Adrenal gland (tissue), 12 donors: ENCODE data around the gene RELL2. TPM values are rescaled to one million over a fixed set of nuclear protein-coding genes. Genes with fewer than 3 reads are reported as not detected.

ENCODE experiments used
- DNase-seq, 7 donors: peaks; one replicate each; pipeline ENCODE4 v3.0.0-alpha.2; 2019 to 2020
- H3K27ac ChIP-seq, 5 donors: fragments of 200-600 bp; sonication (generic) in 4 of 5; 1 replicate in 3 of 5; 2 replicates in 2 of 5; pipeline versions ENCODE4 v1.5.1 to v1.8.0; 2016 to 2020; ENCODE audit warnings: mild to moderate bottlenecking in 1 of 5
- H3K27me3 ChIP-seq: fragments of 200-600 bp; 2 replicates; pipeline ENCODE4 v1.8.0; 2021
- H3K36me3 ChIP-seq, 2 donors: fragments of 200-600 bp; replicated peaks in 1 of 2; 1 replicate in 1 of 2; 2 replicates in 1 of 2; pipeline versions ENCODE4 v1.5.1 to v1.8.0; 2018 to 2022
- H3K4me1 ChIP-seq, 2 donors: fragments of 200-600 bp; replicated peaks in 1 of 2; 1 replicate in 1 of 2; 2 replicates in 1 of 2; pipeline versions ENCODE4 v1.5.1 to v1.8.0; 2018 to 2021
- H3K4me3 ChIP-seq, 4 donors: fragments of 200-600 bp; sonication (generic) in 3 of 4; one replicate each; pipeline ENCODE4 v1.5.1; 2016 to 2018
- H3K9me3 ChIP-seq, 3 donors: fragments of 200-600 bp; sonication (generic) in 1 of 3; replicated peaks in 1 of 3; 1 replicate in 2 of 3; 2 replicates in 1 of 3; pipeline versions ENCODE4 v1.5.1 to v1.8.0; 2016 to 2021
- POLR2A ChIP-seq, 2 donors: fragments of 450-650 bp; IDR thresholded peaks; one replicate each; pipeline ENCODE4 v1.6.1; 2017; ENCODE audit warnings: antibody characterized with exemption in 2 of 2, mild to moderate bottlenecking in 2 of 2, moderate library complexity in 1 of 2
- WGBS, 4 donors: extraction: QIAGEN DNeasy Blood & Tissue Kit in 2 of 4; methylation state at CpG; one replicate each; pipeline versions ENCODE4 v1.1.5 to v1.1.7; 2013 to 2017; 5-methylcytosine and 5-hydroxymethylcytosine counted together
- intact Hi-C, 2 donors: fragments of 100-400 bp; cut with DNase I; formaldehyde crosslinking; loops; one replicate each; pipeline versions ENCODE4 v1.14.1 to v1.15.0; 2022 to 2023
- polyA plus RNA-seq, 3 donors: library from polyadenylated mRNA; stranded (reverse); fragments of 200-250 nt in 2 of 3; fragments of 350-450 nt in 1 of 3; fragmentation: Illumina TruSeq in 1 of 3; extraction: RNeasy Lipid Tissue Mini Kit (QIAGEN cat#74804) in 1 of 3; gene quantifications; one replicate each; pipeline ENCODE4 v1.2.3, GENCODE V29; 2013 to 2014
- total RNA-seq, 9 donors: library from RNA; depleted of rRNA in 4 of 9; stranded (reverse); fragments of >200 nt in 4 of 9; fragments of 120-200 nt in 1 of 9; fragmentation: NEBNext Ultra II Directional in 1 of 9; extraction: Animal tissue kit (Norgen Biotek cat#: 25700) in 1 of 9; gene quantifications; one replicate each; pipeline versions ENCODE4 v1.1.0 to v1.2.4, GENCODE V29; 2013 to 2023
- TF ChIP-seq, protein P1 (sequence below), 6 experiments: fragments of 450-650 bp in 4 of 6; fragments of 200-600 bp in 2 of 6; sonication (generic) in 1 of 6; IDR thresholded peaks; 1 replicate in 5 of 6; 2 replicates in 1 of 6; pipeline versions ENCODE4 v1.5.1 to v1.8.0; 2016 to 2021; ENCODE audit warnings: antibody characterized with exemption in 6 of 6, mild to moderate bottlenecking in 2 of 6, moderate library complexity in 1 of 6
- donor health status: healthy with polysubstance abuse.
- donor health status: Bipolar disorder and iron deficiency.
- donor health status: DM: yes; HTN: yes; CAD: no.
- donor health status: DM: no; HTN: no; CAD: no.
- donor health status: DM: no; HTN: no; CAD: no.
- donor health status: DM: yes; HTN: yes; CAD: no.

The RELL2 gene
- total and polyA plus RNA-seq, 12 donors, result 2.3 to 37.6 (median 7.7) TPM

DNA sequence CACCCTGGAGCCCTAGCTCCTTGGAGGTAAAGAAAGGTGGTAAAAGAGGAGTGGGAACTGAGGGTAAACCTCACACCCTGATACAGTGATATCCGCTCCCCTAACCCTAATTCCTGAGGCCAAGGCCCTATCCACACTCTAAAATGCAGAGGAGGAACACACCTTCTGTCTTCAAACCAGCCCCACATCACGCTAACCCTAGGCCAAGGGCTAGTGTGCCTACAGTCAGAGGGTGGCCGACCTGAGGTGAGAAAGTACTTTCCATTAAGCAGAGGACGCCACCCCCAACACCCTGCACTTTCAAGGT lies 738 bp upstream of the RELL2 start:
- no peaks in the 10 kb centered on the region for H3K36me3 ChIP-seq
- no peak for TF ChIP-seq POLR2A (IDR thresholded peaks at IDR 0.05)
- TF ChIP-seq, protein P1, sequence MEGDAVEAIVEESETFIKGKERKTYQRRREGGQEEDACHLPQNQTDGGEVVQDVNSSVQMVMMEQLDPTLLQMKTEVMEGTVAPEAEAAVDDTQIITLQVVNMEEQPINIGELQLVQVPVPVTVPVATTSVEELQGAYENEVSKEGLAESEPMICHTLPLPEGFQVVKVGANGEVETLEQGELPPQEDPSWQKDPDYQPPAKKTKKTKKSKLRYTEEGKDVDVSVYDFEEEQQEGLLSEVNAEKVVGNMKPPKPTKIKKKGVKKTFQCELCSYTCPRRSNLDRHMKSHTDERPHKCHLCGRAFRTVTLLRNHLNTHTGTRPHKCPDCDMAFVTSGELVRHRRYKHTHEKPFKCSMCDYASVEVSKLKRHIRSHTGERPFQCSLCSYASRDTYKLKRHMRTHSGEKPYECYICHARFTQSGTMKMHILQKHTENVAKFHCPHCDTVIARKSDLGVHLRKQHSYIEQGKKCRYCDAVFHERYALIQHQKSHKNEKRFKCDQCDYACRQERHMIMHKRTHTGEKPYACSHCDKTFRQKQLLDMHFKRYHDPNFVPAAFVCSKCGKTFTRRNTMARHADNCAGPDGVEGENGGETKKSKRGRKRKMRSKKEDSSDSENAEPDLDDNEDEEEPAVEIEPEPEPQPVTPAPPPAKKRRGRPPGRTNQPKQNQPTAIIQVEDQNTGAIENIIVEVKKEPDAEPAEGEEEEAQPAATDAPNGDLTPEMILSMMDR (IDR thresholded peaks at IDR 0.05), result no peak
- no peak for DNase-seq
- intact Hi-C loops, result no loop called here
- peaks cover 25 to 55% of the 10 kb centered on the region in 2 donors for H3K4me1 ChIP-seq
- peak overlapping the region; percentile 53 to 90 (median 72) for H3K27ac ChIP-seq
- 3 to 40% (median 9%) methylated on average over 1 to 4 of the region's 4 CpGs for WGBS, 4 donors
- peak overlapping the region; percentile 52 to 96 (median 74) for H3K4me3 ChIP-seq
- H3K27me3 ChIP-seq, result no peaks in the 10 kb centered on the region
- H3K9me3 ChIP-seq, result no peaks in the 10 kb centered on the region

GRCh38 chr5:141637123-141637766 lies 448 bp downstream of the RELL2 start:
- TF ChIP-seq, protein P1 (IDR thresholded peaks at IDR 0.05), result no peak
- no peak for TF ChIP-seq POLR2A (IDR thresholded peaks at IDR 0.05)
- Histone ChIP-seq H3K27ac (peak overlapping the region in 4 of 5 donors; percentile 68 to 90 (median 77)), H3K36me3 (no peaks in the 10 kb centered on the region), H3K4me3 (peak overlapping the region in 3 of 4 donors; percentile 66 to 96 (median 78)), H3K27me3 (no peaks in the 10 kb centered on the region), H3K9me3 (no peaks in the 10 kb centered on the region), H3K4me1 (peaks cover 19 to 44% of the 10 kb centered on the region in 2 donors)
- intact Hi-C loops, result no loop called here
- DNase-seq, result peak in 4 of 7 donors; percentile 27 to 49 (median 40)
- WGBS, 4 donors, result 0 to 2% (median 1%) methylated on average over 22 to 63 of the region's 63 CpGs

- Histone ChIP-seq H3K4me1 (peaks cover 19 to 37% of the 10 kb centered on the region in 2 donors), H3K4me3 (peak overlapping the region in 3 of 4 donors; percentile 66 to 96 (median 78)), H3K27ac (no peak overlapping the region), H3K27me3 (no peaks in the 10 kb centered on the region), H3K36me3 (no peaks in the 10 kb centered on the region), H3K9me3 (no peaks in the 10 kb centered on the region)
- 7 to 11% (median 8%) methylated on average over 16 to 40 of the region's 40 CpGs for WGBS, 4 donors
- intact Hi-C loops, result no loop called here
- TF ChIP-seq, protein P1 (IDR thresholded peaks at IDR 0.05), result peak in 2 of 6 experiments; percentile 15 to 28
- TF ChIP-seq POLR2A (IDR thresholded peaks at IDR 0.05), result no peak
- peak; percentile 65 to 81 (median 70) for DNase-seq
These were observed 1.1 kb downstream of the RELL2 start for GRCh38 chr5:141637767-141638419.

DNA sequence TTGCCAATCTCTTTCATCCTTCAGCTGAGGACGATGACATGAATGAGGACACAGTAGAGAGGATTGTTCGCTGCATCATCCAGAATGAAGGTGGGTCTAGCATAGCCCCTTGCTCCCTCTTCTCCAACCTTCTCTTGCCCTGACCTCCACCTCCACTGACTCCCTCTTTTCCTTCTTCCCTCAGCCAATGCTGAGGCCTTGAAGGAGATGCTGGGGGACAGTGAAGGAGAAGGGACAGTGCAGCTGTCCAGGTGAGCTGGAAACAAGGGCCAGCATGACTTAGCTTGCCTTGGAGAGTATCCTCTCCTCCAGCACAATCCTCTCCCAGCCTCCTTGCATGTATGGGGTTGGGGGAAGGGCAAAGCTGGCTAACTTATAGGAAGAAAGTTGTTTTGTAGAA lies 2.0 kb downstream of the RELL2 start:
- H3K9me3 ChIP-seq, result no peaks in the 10 kb centered on the region
- 81 to 91% (median 89%) methylated on average over 2 of the region's 2 CpGs for WGBS, 4 donors
- H3K27ac ChIP-seq, result no peak overlapping the region
- peaks cover 0 to 2% of the 10 kb centered on the region in 2 donors for H3K36me3 ChIP-seq
- intact Hi-C loops, result no loop called here
- H3K4me3 ChIP-seq, result no peak overlapping the region
- TF ChIP-seq, protein P1 (IDR thresholded peaks at IDR 0.05), result no peak
- TF ChIP-seq POLR2A (IDR thresholded peaks at IDR 0.05), result no peak
- peaks cover 19 to 32% of the 10 kb centered on the region in 2 donors for H3K4me1 ChIP-seq
- DNase-seq, result peak in 1 of 7 donors; percentile 13
- H3K27me3 ChIP-seq, result no peaks in the 10 kb centered on the region
